GM23338 (cell line): ENCODE measurements around the gene SEL1L3. TPM values are rescaled to one million over a fixed set of nuclear protein-coding genes. Genes with fewer than 3 reads are reported as not detected.

Experiments used
- ATAC-seq: fragments of 200-7000 bp; cut with Tn5 transposase; 3 replicates; pipeline ENCODE4 v1.9.1; 2020
- DNase-seq: peaks from one replicate; pipeline ENCODE4 v3.0.0-alpha.2; 2015; ENCODE audit warnings: low spot score
- H2AFZ ChIP-seq: fragments of 200-600 bp; sonication (generic); 2 replicates; pipeline ENCODE4 v1.8.0; 2016; ENCODE audit warnings: antibody characterized with exemption, mild to moderate bottlenecking, moderate library complexity
- H3F3A ChIP-seq: fragments of 200-600 bp; sonication (generic); replicated peaks from 2 replicates; pipeline ENCODE4 v1.8.0; 2017; ENCODE audit warnings: antibody characterized with exemption, mixed run types, low read depth
- H3K27ac ChIP-seq: fragments of 200-600 bp; sonication (generic); 2 replicates; pipeline ENCODE4 v1.6.1; 2016; ENCODE audit warnings: low read depth
- H3K27me3 ChIP-seq: fragments of 200-600 bp; sonication (generic); 2 replicates; pipeline ENCODE4 v1.8.0; 2016; ENCODE audit warnings: mild to moderate bottlenecking, mixed run types, moderate library complexity; ENCODE audit not compliant: insufficient read depth
- H3K36me3 ChIP-seq: fragments of 200-600 bp; sonication (generic); 2 replicates; pipeline ENCODE4 v1.8.0; 2016; ENCODE audit warnings: mild to moderate bottlenecking; ENCODE audit not compliant: insufficient read depth
- H3K4me1 ChIP-seq: fragments of 200-600 bp; sonication (generic); 2 replicates; pipeline ENCODE4 v1.8.0; 2016; ENCODE audit warnings: mild to moderate bottlenecking, moderate library complexity; ENCODE audit not compliant: insufficient read depth
- H3K4me2 ChIP-seq: fragments of 200-600 bp; sonication (generic); 2 replicates; pipeline ENCODE4 v1.7.1; 2017; ENCODE audit warnings: mixed run types
- H3K4me3 ChIP-seq: fragments of 200-600 bp; sonication (generic); 2 replicates; pipeline ENCODE4 v1.6.1; 2016; ENCODE audit warnings: mixed run types
- H3K79me2 ChIP-seq: fragments of 200-600 bp; sonication (generic); replicated peaks from 2 replicates; pipeline ENCODE4 v1.8.0; 2017; ENCODE audit warnings: mild to moderate bottlenecking; ENCODE audit not compliant: insufficient read depth
- H3K9me2 ChIP-seq: fragments of 200-600 bp; sonication (generic); 2 replicates; pipeline ENCODE4 v1.8.0; 2017; ENCODE audit not compliant: insufficient read depth
- H4K20me1 ChIP-seq: fragments of 200-600 bp; sonication (generic); replicated peaks from 2 replicates; pipeline ENCODE4 v1.8.0; 2017; ENCODE audit warnings: mild to moderate bottlenecking; ENCODE audit not compliant: insufficient read depth
- H3K27ac Mint-ChIP-seq: 2 replicates; pipeline ENCODE4 v1.8.0; 2020; ENCODE audit warnings: inconsistent platforms, mild to moderate bottlenecking, moderate library complexity, mixed read lengths
- H3K27me3 Mint-ChIP-seq: 3 replicates; pipeline ENCODE4 v1.8.0; 2022; ENCODE audit warnings: low read depth, mild to moderate bottlenecking, moderate library complexity, mixed read lengths, inconsistent platforms; ENCODE audit not compliant: insufficient read depth, poor library complexity
- H3K36me3 Mint-ChIP-seq: 3 replicates; pipeline ENCODE4 v1.8.0; 2021; ENCODE audit warnings: low read depth, mild to moderate bottlenecking, inconsistent platforms, moderate library complexity, mixed read lengths
- H3K4me1 Mint-ChIP-seq: 3 replicates; pipeline ENCODE4 v1.8.0; 2020; ENCODE audit warnings: mild to moderate bottlenecking, inconsistent platforms, mixed read lengths
- H3K4me3 Mint-ChIP-seq: 3 replicates; pipeline ENCODE4 v1.8.0; 2021; ENCODE audit warnings: moderate library complexity, mild to moderate bottlenecking, inconsistent platforms, mixed read lengths
- H3K9me3 Mint-ChIP-seq: 3 replicates; pipeline ENCODE4 v1.8.0; 2020; ENCODE audit warnings: moderate library complexity, mild to moderate bottlenecking, inconsistent platforms, mixed read lengths
- EZH2 ChIP-seq: fragments of 200-600 bp; sonication (generic); IDR thresholded peaks from one replicate; pipeline ENCODE4 v1.8.0; 2017; ENCODE audit warnings: antibody characterized with exemption, mild to moderate bottlenecking, low read depth; ENCODE audit not compliant: unreplicated experiment
- JUNB ChIP-seq: IDR thresholded peaks from one replicate; pipeline ENCODE4 v1.6.1; 2016; ENCODE audit warnings: antibody characterized with exemption; ENCODE audit not compliant: unreplicated experiment
- ZNF114 ChIP-seq: fragments of 250-450 bp; sonication (Bioruptor Pico); IDR thresholded peaks from 2 replicates; pipeline ENCODE4 v1.5.0; 2020; ENCODE audit warnings: mild to moderate bottlenecking, moderate library complexity
- ZNF462 ChIP-seq: fragments of 250-450 bp; sonication (Bioruptor Pico); IDR thresholded peaks from 2 replicates; pipeline ENCODE4 v1.5.0; 2020; ENCODE audit warnings: mild to moderate bottlenecking, moderate library complexity
- polyA plus RNA-seq: library from polyadenylated mRNA; unstranded; fragments of >200 nt; fragmentation: Nextera tagmentation; extraction: Ambion mirVana; gene quantifications from 2 replicates; pipeline ENCODE4 v1.2.1, GENCODE V29; 2016
- total RNA-seq: library from RNA; depleted of rRNA; stranded (reverse); fragments of >200 nt; shearing (Covaris generic); gene quantifications from 2 replicates; pipeline ENCODE4 v1.2.3, GENCODE V29; 2014

The SEL1L3 gene
- total and polyA plus RNA-seq, 2 experiments from 2014 or later: 17.1 to 61.7 TPM

DNA sequence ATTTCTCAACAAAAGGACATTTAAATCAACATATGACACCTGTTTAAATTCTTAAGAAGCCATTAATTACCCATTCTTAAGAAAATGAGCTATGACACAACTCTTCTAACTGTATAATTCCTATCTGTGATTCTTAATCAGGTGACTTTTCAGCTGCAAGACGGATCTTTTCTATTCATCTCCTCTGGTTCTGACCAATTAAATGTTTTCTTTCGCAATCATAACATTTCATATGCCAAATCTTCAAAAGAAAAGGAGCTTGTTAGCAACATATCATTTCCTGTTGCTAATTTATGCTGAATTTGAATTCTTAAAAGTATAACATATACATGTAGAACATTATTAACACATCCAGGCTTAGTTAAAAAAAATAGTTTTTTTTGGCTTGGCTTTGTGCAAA lies 62.5 kb downstream of the SEL1L3 start:
- Mint-ChIP-seq H3K4me1 (peaks cover 21% of the 10 kb centered on the region), H3K27me3 (no peaks in the 10 kb centered on the region), H3K9me3 (no peaks in the 10 kb centered on the region), H3K36me3 (peaks cover 58% of the 10 kb centered on the region), H3K27ac (no peak overlapping the region), H3K4me3 (no peak overlapping the region)
- no peak for TF ChIP-seq ZNF462 (CRISPR knock-in tag)
- no peak for DNase-seq
- Histone ChIP-seq H3K27me3 (no peaks in the 10 kb centered on the region), H3K4me2 (no peak overlapping the region), H3K9me2 (no peaks in the 10 kb centered on the region), H4K20me1 (peaks cover 4% of the 10 kb centered on the region; the same call in 1 of the 2 replicates), H3F3A (no peaks in the 10 kb centered on the region), H3K36me3 (no peaks in the 10 kb centered on the region; the same call in 1 of the 2 replicates), H3K4me1 (peaks cover 6% of the 10 kb centered on the region), H3K4me3 (no peak overlapping the region), H3K27ac (no peak overlapping the region), H2AFZ (no peak overlapping the region), H3K79me2 (no peaks in the 10 kb centered on the region)
- no peak for ATAC-seq

DNA sequence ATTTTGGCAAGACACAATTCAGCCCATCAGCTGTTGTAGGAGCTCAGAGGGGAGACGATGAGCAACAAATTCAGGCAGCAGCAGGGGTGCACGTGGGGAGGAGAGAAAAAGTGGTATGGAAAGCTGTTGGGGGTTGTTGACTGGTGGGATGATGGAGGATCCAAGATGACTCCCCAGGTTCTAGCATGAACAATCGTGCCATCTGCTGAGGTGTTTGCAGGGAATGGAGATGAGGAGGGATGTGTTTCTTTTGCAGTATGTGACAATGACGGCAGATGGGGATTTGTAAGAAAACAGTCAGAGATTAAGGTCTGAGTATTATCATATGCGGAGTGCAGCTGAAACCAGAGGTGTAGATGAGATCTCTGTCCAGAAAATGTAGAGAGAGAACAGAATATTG lies 63.3 kb downstream of the SEL1L3 start:
- H3K27ac Mint-ChIP-seq: no peak overlapping the region
- TF ChIP-seq JUNB (no peak), ZNF114 (no peak), EZH2 (no peak), ZNF462 (CRISPR knock-in tag) (no peak)

More for the DNA sequence above, 63.3 kb downstream of the SEL1L3 start:
- Mint-ChIP-seq H3K36me3 (peaks cover 61% of the 10 kb centered on the region), H3K4me3 (no peak overlapping the region), H3K4me1 (peaks cover 20% of the 10 kb centered on the region), H3K9me3 (no peaks in the 10 kb centered on the region), H3K27me3 (no peaks in the 10 kb centered on the region)
- Histone ChIP-seq H3K27ac (no peak overlapping the region), H3K79me2 (no peaks in the 10 kb centered on the region), H3K4me1 (peaks cover 4% of the 10 kb centered on the region), H3K4me3 (no peak overlapping the region), H3K36me3 (no peaks in the 10 kb centered on the region; the same call in 1 of the 2 replicates), H2AFZ (no peak overlapping the region), H4K20me1 (no peaks in the 10 kb centered on the region), H3K4me2 (no peak overlapping the region), H3K27me3 (no peaks in the 10 kb centered on the region), H3K9me2 (no peaks in the 10 kb centered on the region), H3F3A (no peaks in the 10 kb centered on the region)
- no peak for ATAC-seq
- no peak for DNase-seq
